Progenitor cell of endocrine pancreas (in vitro differentiated cells): ENCODE measurements around the gene G2E3. TPM values are rescaled to one million over a fixed set of nuclear protein-coding genes. Genes with fewer than 3 reads are reported as not detected.
A peak's percentile ranks its signal among the peaks of the same experiment; 100 is the strongest.

Experiments
- DNase-seq: peaks from one replicate; pipeline ENCODE4 v3.0.0; 2021; ENCODE audit warnings: low spot score; ENCODE audit not compliant: unreplicated experiment
- H3K27ac Mint-ChIP-seq: 2 replicates; pipeline ENCODE4 v1.8.0; 2021; ENCODE audit warnings: mild to moderate bottlenecking, moderate library complexity, mixed read lengths
- H3K27me3 Mint-ChIP-seq: 2 replicates; pipeline ENCODE4 v1.8.0; 2021; ENCODE audit warnings: mixed read lengths
- H3K36me3 Mint-ChIP-seq: 2 replicates; pipeline ENCODE4 v1.8.0; 2022; ENCODE audit warnings: mixed read lengths; ENCODE audit not compliant: insufficient read depth
- H3K4me1 Mint-ChIP-seq: 2 replicates; pipeline ENCODE4 v1.8.0; 2021; ENCODE audit warnings: low read depth, mixed read lengths
- H3K4me3 Mint-ChIP-seq: 2 replicates; pipeline ENCODE4 v1.8.0; 2021; ENCODE audit warnings: low read depth, mild to moderate bottlenecking, moderate library complexity, mixed read lengths
- H3K9me3 Mint-ChIP-seq: 2 replicates; pipeline ENCODE4 v1.8.0; 2021; ENCODE audit warnings: low read depth, mixed read lengths
- total RNA-seq: library from RNA; stranded (reverse); gene quantifications from 2 replicates; pipeline ENCODE4 v1.2.1, GENCODE V29; 2021
- TF ChIP-seq, protein P1 (sequence below): fragments of 200-600 bp; sonication (generic); IDR thresholded peaks from one replicate; pipeline ENCODE4 v1.5.0; 2021; ENCODE audit warnings: antibody characterized with exemption, mild to moderate bottlenecking; ENCODE audit not compliant: unreplicated experiment

Gene G2E3
- total RNA-seq, 1 donor from 2014 or later, result 31.4 TPM

DNA sequence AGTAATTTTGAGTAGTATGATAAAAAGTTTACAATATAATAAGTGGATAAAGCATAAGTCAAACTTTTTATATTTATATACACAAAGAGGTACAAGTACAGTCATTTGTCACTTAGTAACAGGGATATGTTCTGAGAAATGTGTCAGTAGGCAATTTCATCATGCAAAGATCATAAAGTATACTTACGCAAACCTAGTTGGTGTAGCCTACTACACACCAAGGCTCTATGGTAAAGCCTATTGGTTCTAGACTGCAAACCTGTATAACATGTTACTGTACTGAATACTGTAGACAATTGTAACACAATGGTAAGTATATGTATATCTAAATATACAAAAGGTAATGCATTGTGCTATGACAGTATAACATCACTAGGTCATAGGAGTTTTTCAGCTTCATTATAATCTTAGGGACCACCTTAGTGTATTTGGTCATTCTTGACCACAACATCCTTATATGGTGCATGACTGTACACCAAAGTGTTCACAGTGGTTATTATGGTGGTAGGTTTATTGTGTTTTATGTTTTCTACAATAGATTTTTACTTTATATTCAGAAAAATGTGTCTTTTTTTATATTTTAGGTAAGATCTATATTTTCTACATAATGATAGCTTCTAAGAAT is 48.3 kb downstream of the G2E3 start:
- no peaks in the 10 kb centered on the region for H3K9me3 Mint-ChIP-seq
- H3K4me1 Mint-ChIP-seq, result peaks cover 15% of the 10 kb centered on the region
- H3K27me3 Mint-ChIP-seq, result no peaks in the 10 kb centered on the region
- TF ChIP-seq, protein P1, sequence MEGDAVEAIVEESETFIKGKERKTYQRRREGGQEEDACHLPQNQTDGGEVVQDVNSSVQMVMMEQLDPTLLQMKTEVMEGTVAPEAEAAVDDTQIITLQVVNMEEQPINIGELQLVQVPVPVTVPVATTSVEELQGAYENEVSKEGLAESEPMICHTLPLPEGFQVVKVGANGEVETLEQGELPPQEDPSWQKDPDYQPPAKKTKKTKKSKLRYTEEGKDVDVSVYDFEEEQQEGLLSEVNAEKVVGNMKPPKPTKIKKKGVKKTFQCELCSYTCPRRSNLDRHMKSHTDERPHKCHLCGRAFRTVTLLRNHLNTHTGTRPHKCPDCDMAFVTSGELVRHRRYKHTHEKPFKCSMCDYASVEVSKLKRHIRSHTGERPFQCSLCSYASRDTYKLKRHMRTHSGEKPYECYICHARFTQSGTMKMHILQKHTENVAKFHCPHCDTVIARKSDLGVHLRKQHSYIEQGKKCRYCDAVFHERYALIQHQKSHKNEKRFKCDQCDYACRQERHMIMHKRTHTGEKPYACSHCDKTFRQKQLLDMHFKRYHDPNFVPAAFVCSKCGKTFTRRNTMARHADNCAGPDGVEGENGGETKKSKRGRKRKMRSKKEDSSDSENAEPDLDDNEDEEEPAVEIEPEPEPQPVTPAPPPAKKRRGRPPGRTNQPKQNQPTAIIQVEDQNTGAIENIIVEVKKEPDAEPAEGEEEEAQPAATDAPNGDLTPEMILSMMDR, result no peak
- DNase-seq, result no peak
- H3K36me3 Mint-ChIP-seq, result peaks cover 2% of the 10 kb centered on the region
- no peak overlapping the region for H3K27ac Mint-ChIP-seq
- no peak overlapping the region for H3K4me3 Mint-ChIP-seq

DNA sequence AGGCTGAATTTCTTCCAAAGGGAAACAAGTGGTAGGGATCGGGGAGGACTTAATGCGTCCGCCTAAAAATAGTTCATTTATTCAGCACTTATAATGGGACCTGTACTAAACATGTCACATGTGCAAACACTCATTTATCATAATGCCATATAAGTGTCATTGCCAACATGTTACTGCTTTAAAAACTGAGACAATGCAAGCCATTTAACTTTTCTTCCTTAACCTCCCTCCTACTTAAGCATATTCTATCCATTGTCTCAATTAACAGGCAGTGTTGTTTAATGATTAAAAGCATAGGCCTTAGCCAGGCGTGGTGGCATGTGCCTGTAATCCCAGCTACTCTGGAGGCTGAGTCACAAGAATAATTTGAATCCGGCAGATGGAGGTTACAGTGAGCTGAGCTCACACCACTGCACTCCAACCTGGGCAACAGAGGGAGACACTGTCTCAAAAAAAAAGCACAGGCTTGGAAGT is 49.6 kb downstream of the G2E3 start:
- H3K4me1 Mint-ChIP-seq, result peaks cover 15% of the 10 kb centered on the region
- no peaks in the 10 kb centered on the region for H3K9me3 Mint-ChIP-seq
- H3K27me3 Mint-ChIP-seq, result no peaks in the 10 kb centered on the region
- peak overlapping the region; percentile 67 for H3K27ac Mint-ChIP-seq
- no peak for DNase-seq
- H3K36me3 Mint-ChIP-seq, result peaks cover 5% of the 10 kb centered on the region
- TF ChIP-seq, protein P1, result no peak
- no peak overlapping the region for H3K4me3 Mint-ChIP-seq

DNA sequence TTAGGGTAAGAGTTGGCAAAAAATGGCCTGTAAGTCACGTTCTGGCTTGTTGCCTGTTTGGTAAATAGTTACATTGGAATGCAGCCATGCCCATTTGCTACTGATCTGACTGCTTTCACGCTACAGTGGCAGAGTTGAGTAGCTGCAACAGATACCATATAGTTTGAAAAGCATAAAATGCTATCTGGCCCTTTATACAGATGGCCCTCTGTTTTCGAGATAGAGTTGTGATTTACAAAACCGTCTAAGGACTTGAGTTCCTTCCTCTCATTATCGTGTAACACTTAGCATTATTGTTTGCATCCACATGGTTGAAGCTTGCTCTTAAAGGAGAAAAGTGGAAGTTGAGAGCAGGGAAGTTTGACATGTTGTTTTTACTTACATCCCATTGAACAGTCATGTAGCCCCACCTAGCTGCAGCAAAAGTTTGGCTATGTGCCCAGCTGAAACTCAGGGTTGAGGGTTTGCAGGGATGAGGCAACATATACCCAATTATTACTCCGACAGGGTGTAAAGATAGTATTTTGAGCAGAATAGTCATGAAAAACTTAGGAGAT is 51.9 kb downstream of the G2E3 start:
- no peaks in the 10 kb centered on the region for H3K27me3 Mint-ChIP-seq
- no peak overlapping the region for H3K4me3 Mint-ChIP-seq
- peaks cover 6% of the 10 kb centered on the region for H3K36me3 Mint-ChIP-seq
- no peak overlapping the region for H3K27ac Mint-ChIP-seq
- DNase-seq, result no peak
- H3K4me1 Mint-ChIP-seq, result peaks cover 15% of the 10 kb centered on the region
- TF ChIP-seq, protein P1, result no peak
- H3K9me3 Mint-ChIP-seq, result no peaks in the 10 kb centered on the region

DNA sequence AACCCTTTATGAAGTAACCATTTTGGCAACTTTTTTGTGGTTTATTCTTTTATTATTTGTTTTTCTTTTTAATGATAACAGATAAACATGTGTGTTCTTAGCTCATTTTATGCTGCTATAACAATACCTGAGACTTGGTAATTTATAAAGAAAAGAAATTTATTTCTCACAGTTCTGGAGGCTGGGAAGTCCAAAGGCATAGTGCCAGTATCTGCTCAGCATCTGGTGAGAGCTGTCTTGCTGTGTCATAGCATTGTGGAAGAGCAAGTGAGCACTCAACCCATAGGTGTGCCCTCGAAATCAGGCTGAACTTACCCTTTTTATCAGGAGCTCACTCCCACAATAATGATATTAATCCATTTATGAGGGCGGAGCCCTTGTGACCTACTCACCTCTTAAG is 55.2 kb downstream of the G2E3 start:
- no peak for DNase-seq
- no peak overlapping the region for H3K4me3 Mint-ChIP-seq
- H3K27ac Mint-ChIP-seq, result no peak overlapping the region
- peaks cover 9% of the 10 kb centered on the region for H3K4me1 Mint-ChIP-seq
- TF ChIP-seq, protein P1, result no peak
- no peaks in the 10 kb centered on the region for H3K9me3 Mint-ChIP-seq
- H3K36me3 Mint-ChIP-seq, result peaks cover 7% of the 10 kb centered on the region
- no peaks in the 10 kb centered on the region for H3K27me3 Mint-ChIP-seq

DNA sequence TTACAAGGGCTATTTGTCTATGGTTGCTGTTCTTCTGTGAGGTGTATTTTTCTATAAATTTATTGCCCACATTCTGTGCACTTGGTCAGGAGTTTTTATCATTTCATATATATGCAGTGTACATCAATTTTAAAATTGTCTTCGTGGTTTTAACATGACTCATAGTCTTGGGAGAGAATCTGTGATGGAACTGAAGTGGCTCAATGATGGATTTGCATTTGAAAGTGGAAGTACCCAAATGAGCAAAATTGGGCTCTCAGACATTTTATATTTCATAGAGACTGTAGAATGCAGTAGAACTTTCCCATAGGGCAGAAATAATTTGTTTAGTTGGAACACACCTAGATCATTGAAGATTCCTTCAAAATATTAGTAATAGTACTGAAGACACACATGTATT is 61.2 kb downstream of the G2E3 start:
- H3K4me3 Mint-ChIP-seq, result no peak overlapping the region
- peaks cover 6% of the 10 kb centered on the region for H3K36me3 Mint-ChIP-seq
- no peak overlapping the region for H3K27ac Mint-ChIP-seq

More for the DNA sequence above, 61.2 kb downstream of the G2E3 start:
- no peaks in the 10 kb centered on the region for H3K27me3 Mint-ChIP-seq
- DNase-seq, result no peak
- H3K9me3 Mint-ChIP-seq, result no peaks in the 10 kb centered on the region
- TF ChIP-seq, protein P1, result no peak
- peaks cover 14% of the 10 kb centered on the region for H3K4me1 Mint-ChIP-seq
